Neural cell (in vitro differentiated cells): Measurements from ENCODE around the gene MISFA.
"Not testable (repeated sequence)": the region's sequence is repeated elsewhere in the genome, so short reads cannot be mapped to it uniquely, and the experiment has no call there.

ENCODE experiments used
- POLR2AphosphoS5 ChIP-seq: IDR thresholded peaks from 2 replicates; pipeline ENCODE4 v1.6.1; 2012
- SMC3 ChIP-seq: fragments of 450-650 bp; conservative IDR thresholded peaks from 2 replicates; pipeline ENCODE4 v1.6.1; 2014; ENCODE audit warnings: antibody characterized with exemption, mild to moderate bottlenecking, moderate library complexity; ENCODE audit not compliant: poor library complexity
- TF ChIP-seq, protein P1 (sequence below): fragments of 450-650 bp; IDR thresholded peaks from 2 replicates; pipeline ENCODE4 v1.5.1; 2014; ENCODE audit warnings: antibody characterized with exemption, mild to moderate bottlenecking, moderate library complexity; ENCODE audit not compliant: poor library complexity, severe bottlenecking

GRCh38 chr11:18594088-18594487 lies 5.5 kb upstream of the MISFA start:
- not testable (repeated sequence) for TF ChIP-seq POLR2AphosphoS5, SMC3
- TF ChIP-seq, protein P1, sequence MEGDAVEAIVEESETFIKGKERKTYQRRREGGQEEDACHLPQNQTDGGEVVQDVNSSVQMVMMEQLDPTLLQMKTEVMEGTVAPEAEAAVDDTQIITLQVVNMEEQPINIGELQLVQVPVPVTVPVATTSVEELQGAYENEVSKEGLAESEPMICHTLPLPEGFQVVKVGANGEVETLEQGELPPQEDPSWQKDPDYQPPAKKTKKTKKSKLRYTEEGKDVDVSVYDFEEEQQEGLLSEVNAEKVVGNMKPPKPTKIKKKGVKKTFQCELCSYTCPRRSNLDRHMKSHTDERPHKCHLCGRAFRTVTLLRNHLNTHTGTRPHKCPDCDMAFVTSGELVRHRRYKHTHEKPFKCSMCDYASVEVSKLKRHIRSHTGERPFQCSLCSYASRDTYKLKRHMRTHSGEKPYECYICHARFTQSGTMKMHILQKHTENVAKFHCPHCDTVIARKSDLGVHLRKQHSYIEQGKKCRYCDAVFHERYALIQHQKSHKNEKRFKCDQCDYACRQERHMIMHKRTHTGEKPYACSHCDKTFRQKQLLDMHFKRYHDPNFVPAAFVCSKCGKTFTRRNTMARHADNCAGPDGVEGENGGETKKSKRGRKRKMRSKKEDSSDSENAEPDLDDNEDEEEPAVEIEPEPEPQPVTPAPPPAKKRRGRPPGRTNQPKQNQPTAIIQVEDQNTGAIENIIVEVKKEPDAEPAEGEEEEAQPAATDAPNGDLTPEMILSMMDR, result not testable (repeated sequence)
